Large intestine (tissue), 12 donors: ENCODE measurements around the gene CD55. TPM values are rescaled to one million over a fixed set of nuclear protein-coding genes. Genes with fewer than 3 reads are reported as not detected.

Experiments used
- DNase-seq, 2 donors: peaks; one replicate each; pipeline versions ENCODE4 v3.0.0 to v3.0.0-alpha.2; 2013
- H3K27ac ChIP-seq: one replicate; pipeline ENCODE4 v1.5.1; 2013; ENCODE audit warnings: low read length
- H3K27me3 ChIP-seq: 2 replicates; pipeline ENCODE4 v1.6.1; 2013; ENCODE audit warnings: low read length; ENCODE audit not compliant: control insufficient read depth, insufficient read depth
- H3K36me3 ChIP-seq: 2 replicates; pipeline ENCODE4 v1.6.1; 2013; ENCODE audit warnings: low read length; ENCODE audit not compliant: control insufficient read depth, insufficient read depth
- H3K4me1 ChIP-seq: one replicate; pipeline ENCODE4 v1.6.1; 2013; ENCODE audit warnings: low read length; ENCODE audit not compliant: control insufficient read depth, insufficient read depth
- H3K4me3 ChIP-seq: one replicate; pipeline ENCODE4 v1.5.1; 2013; ENCODE audit warnings: low read length
- H3K9me3 ChIP-seq: one replicate; pipeline ENCODE4 v1.6.1; 2013; ENCODE audit warnings: mild to moderate bottlenecking, low read depth, low read length, moderate library complexity; ENCODE audit not compliant: control insufficient read depth
- WGBS: methylation state at CpG from one replicate; pipeline ENCODE4 v1.1.5; 2013; ENCODE audit warnings: low lambda C conversion rate; ENCODE audit not compliant: insufficient coverage; 5-methylcytosine and 5-hydroxymethylcytosine counted together
- long read RNA-seq, 11 donors: transcript quantifications; one replicate each; lab custom pipeline, GENCODE V29; 2026
- polyA plus RNA-seq: library from polyadenylated mRNA; unstranded; fragments of 120-200 nt; gene quantifications from one replicate; pipeline ENCODE4 v1.2.1, GENCODE V29; 2013

Gene CD55
- 24.1 TPM for polyA plus RNA-seq
- long read RNA-seq, donor 1 = 0 reads
- long read RNA-seq, donor 2, partial matches to known transcripts = 6 of 6 reads
- long read RNA-seq, donor 2, other reads (novel, unspliced or antisense) = 0 of 6 reads
- long read RNA-seq, donor 3 = 0 reads
- long read RNA-seq, donor 4 = 0 reads
- long read RNA-seq, donor 5, partial matches to known transcripts = 6 of 6 reads
- long read RNA-seq, donor 5, other reads (novel, unspliced or antisense) = 0 of 6 reads
- long read RNA-seq, donor 6, partial matches to known transcripts = 6 of 6 reads
- long read RNA-seq, donor 6, other reads (novel, unspliced or antisense) = 0 of 6 reads
- long read RNA-seq, donor 7 = 0 reads
- long read RNA-seq, donor 8, partial matches to known transcripts = 5 of 11 reads
- long read RNA-seq, donor 8, other reads (novel, unspliced or antisense) = 6 of 11 reads
- long read RNA-seq, donor 9 = 0 reads
- long read RNA-seq, donor 10 = 0 reads
- long read RNA-seq, donor 11, partial matches to known transcripts = 0 of 1 reads
- long read RNA-seq, donor 11, other reads (novel, unspliced or antisense) = 0 of 1 reads

- H3K4me3 ChIP-seq = peak within 1 kb of the TSS; percentile 84
- peaks cover 12% of the 10 kb centered on the region for H3K4me1 ChIP-seq
- DNase-seq = peak; percentile 93 to 98
- H3K9me3 ChIP-seq = no peaks in the 10 kb centered on the region
- no peaks in the 10 kb centered on the region for H3K27me3 ChIP-seq
- H3K27ac ChIP-seq = peak within 1 kb of the TSS; percentile 78
- 0% methylated on average over 1 of the region's 53 CpGs for WGBS
- no peaks in the 10 kb centered on the region for H3K36me3 ChIP-seq
These were observed at the start of gene CD55 for GRCh38 chr1:207321079-207321789. CD55 (plus strand) TSS chr1:207321678; CDS start chr1:207321766, 88 bp downstream.

GRCh38 chr1:207274882-207275281 lies 46.6 kb upstream of the CD55 start:
- no peaks in the 10 kb centered on the region for H3K9me3 ChIP-seq
- H3K4me1 ChIP-seq = peaks cover 8% of the 10 kb centered on the region
- H3K4me3 ChIP-seq = no peak overlapping the region
- H3K27ac ChIP-seq = no peak overlapping the region
- H3K36me3 ChIP-seq = no peaks in the 10 kb centered on the region
- DNase-seq = no peak
- H3K27me3 ChIP-seq = no peaks in the 10 kb centered on the region

DNA sequence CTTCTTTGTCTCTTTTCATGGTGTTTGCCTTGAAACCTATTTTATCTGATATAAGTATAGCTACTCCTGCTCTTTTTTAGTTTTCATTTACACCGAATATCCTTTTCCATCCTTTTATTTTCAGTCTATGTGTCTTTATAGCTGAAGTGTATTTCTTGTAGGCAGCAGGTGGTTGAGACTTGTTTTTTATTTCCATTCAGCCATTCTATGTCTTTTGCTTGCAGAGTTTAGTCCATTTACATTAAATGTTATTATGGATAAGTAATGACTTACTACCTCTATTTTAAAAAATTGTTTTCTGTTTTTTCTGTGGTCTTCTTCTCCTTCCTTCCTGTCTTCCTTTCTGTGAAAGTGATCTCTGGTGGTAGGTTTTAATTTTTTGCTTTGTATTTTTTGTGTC lies 45.0 kb upstream of the CD55 start:
- Histone ChIP-seq H3K36me3 (no peaks in the 10 kb centered on the region), H3K27ac (no peak overlapping the region), H3K9me3 (no peaks in the 10 kb centered on the region), H3K27me3 (no peaks in the 10 kb centered on the region), H3K4me1 (peaks cover 16% of the 10 kb centered on the region), H3K4me3 (no peak overlapping the region)
- WGBS = 100% methylated on average over 1 of the region's 1 CpG
- DNase-seq = no peak

DNA sequence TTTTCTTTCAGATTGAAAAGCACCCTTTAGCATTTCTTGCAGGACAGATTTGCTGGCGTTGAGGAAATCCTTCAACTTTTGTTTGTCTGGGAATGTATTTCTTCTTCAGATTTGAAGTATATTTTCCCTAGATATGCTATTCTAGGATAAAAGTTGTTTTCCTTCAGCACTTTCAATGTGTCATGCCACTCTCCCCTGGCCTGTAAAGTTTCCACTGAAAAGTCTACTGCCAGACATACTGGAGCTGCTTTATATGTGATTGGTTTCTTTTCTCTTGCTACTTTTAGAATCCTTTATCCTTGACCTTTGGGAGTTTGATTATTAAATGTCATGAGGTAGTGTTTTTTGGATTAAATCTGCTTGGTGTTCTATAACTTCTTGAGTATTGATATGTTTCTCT lies 44.2 kb upstream of the CD55 start:
- 57% methylated on average over 1 of the region's 1 CpG for WGBS
- Histone ChIP-seq H3K4me3 (no peak overlapping the region), H3K27ac (no peak overlapping the region), H3K4me1 (peaks cover 24% of the 10 kb centered on the region), H3K9me3 (no peaks in the 10 kb centered on the region), H3K27me3 (no peaks in the 10 kb centered on the region), H3K36me3 (no peaks in the 10 kb centered on the region)
- DNase-seq = no peak

GRCh38 chr1:207279652-207280051 lies 41.8 kb upstream of the CD55 start:
- no peaks in the 10 kb centered on the region for H3K36me3 ChIP-seq
- peaks cover 41% of the 10 kb centered on the region for H3K4me1 ChIP-seq
- no peak overlapping the region for H3K4me3 ChIP-seq
- WGBS = no CpG with 5 or more reads among the region's 2 CpGs
- H3K9me3 ChIP-seq = no peaks in the 10 kb centered on the region
- peak overlapping the region; percentile 5 for H3K27ac ChIP-seq
- DNase-seq = peak; percentile 36 to 75
- H3K27me3 ChIP-seq = no peaks in the 10 kb centered on the region

DNA sequence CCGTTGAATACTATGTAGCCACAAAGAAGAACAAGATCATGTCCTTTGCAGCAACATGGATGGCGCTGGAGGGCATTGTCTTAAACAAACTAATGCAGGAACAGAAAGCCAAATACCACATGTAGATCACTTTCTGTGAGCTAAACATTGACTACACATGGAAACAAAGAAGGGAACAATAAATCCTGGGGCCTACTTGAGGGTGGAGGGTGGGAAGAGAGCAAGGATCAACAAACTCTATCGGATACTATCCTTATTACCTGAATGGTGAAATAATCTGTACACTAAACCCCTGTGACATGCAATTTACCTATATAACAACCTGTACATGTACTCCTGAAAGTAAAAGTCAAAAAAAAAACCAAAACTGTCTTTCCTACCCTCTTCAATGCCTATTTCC lies 40.8 kb upstream of the CD55 start:
- Histone ChIP-seq H3K27ac (peak overlapping the region; percentile 68), H3K4me1 (peaks cover 46% of the 10 kb centered on the region), H3K9me3 (no peaks in the 10 kb centered on the region), H3K36me3 (no peaks in the 10 kb centered on the region), H3K27me3 (no peaks in the 10 kb centered on the region), H3K4me3 (no peak overlapping the region)
- WGBS = 63% methylated on average over 2 of the region's 3 CpGs
- peak; percentile 66 to 87 for DNase-seq

DNA sequence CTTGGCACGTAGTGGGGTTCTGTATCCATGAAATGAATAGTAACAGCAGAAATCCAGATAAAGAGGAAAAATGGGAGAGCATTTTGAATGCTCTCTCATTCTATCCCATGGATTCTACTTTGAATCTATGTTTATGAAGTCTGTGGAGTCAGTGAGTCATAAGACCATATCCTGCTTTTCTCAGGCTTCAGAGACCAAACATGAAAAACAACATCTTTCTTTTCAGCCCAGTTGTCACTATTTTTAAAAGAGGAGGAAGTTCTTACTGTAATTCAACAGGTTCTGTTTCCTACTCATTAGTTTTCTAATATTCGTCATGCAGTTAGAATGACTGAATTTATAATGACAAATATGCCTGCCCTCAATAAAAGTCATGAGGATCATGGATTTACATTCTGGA lies 39.4 kb upstream of the CD55 start:
- WGBS = 50% methylated on average over 2 of the region's 2 CpGs
- peak overlapping the region; percentile 68 for H3K27ac ChIP-seq
- no peaks in the 10 kb centered on the region for H3K27me3 ChIP-seq
- no peaks in the 10 kb centered on the region for H3K36me3 ChIP-seq
- H3K4me3 ChIP-seq = no peak overlapping the region
- no peaks in the 10 kb centered on the region for H3K9me3 ChIP-seq
- DNase-seq = no peak
- H3K4me1 ChIP-seq = peaks cover 50% of the 10 kb centered on the region

GRCh38 chr1:207282496-207283380 lies 38.7 kb upstream of the CD55 start:
- no peaks in the 10 kb centered on the region for H3K36me3 ChIP-seq
- WGBS = 0% methylated on average over 1 of the region's 2 CpGs
- no peaks in the 10 kb centered on the region for H3K27me3 ChIP-seq
- no peak overlapping the region for H3K4me3 ChIP-seq
- no peaks in the 10 kb centered on the region for H3K9me3 ChIP-seq
- peaks cover 50% of the 10 kb centered on the region for H3K4me1 ChIP-seq
- peak overlapping the region; percentile 68 for H3K27ac ChIP-seq
- peak; percentile 68 to 93 for DNase-seq

DNA sequence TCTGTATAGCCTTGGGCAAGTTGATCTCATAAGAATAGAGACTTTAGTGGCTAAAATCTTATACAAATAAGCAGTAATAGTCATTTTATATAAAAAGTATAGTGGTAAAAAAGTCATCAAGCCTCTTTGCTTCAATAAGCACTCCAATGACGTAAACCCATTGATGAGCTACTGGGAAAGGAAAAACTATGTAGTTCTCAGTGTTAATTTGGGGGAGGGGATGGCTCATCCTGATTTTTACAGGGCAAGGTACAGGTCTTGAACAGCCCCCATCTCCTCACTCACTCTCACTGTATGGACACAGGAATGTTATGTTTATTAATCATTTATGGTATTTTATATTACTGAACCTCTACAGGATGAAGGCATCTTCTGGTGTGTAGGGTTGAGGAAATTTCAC lies 38.1 kb upstream of the CD55 start:
- Histone ChIP-seq H3K27ac (peak overlapping the region; percentile 68), H3K27me3 (no peaks in the 10 kb centered on the region), H3K36me3 (no peaks in the 10 kb centered on the region), H3K9me3 (no peaks in the 10 kb centered on the region), H3K4me1 (peaks cover 50% of the 10 kb centered on the region), H3K4me3 (no peak overlapping the region)
- no CpG with 5 or more reads among the region's 1 CpG for WGBS
- DNase-seq = no peak
